HG03558 (cell line): Measurements from ENCODE around the gene ANGPTL4.
"Not testable (repeated sequence)": the region's sequence is repeated elsewhere in the genome, so short reads cannot be mapped to it uniquely, and the experiment has no call there.

Experiments
- ATAC-seq: cut with Tn5 transposase; IDR thresholded peaks from one replicate; pipeline ENCODE4 v1.9.1; 2021; ENCODE audit warnings: moderate number of reproducible peaks; ENCODE audit not compliant: unreplicated experiment; ENCODE audit errors: extremely low read depth

Gene ANGPTL4

DNA sequence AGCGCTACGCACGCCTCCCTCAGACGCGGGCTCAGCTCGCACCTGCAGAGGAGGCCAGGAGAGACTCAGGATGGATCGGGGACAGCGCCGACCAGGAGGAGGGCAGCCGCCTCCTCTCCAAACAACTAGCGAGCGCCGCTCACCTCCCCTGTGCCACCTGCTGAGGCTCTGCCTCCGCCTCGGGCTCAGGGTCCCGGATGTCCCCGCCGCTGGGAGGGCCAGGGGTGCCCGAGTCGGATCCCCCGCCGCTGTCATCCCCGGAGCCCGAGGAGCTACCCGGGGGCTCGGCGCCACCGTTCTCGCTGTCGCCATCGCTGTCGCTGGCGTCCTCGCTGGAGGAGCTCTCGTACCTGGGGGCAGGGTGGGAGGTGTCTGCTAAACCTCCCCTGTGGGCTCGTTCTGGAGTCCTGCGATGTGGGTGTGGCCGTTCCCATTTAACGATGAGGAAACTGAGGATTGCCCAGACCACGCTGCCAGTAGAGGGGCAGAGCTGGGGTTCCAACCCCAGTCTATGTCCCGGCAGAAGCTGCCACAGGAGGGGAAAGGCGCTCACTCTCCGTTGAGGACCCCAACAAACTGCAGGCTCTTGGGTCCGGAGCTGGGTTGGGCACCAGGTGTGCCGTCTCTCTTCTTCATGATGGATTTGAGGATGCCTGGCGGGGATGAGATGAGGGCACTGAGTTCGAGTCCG is 30.0 kb upstream of the ANGPTL4 start:
- no peak for ATAC-seq

DNA sequence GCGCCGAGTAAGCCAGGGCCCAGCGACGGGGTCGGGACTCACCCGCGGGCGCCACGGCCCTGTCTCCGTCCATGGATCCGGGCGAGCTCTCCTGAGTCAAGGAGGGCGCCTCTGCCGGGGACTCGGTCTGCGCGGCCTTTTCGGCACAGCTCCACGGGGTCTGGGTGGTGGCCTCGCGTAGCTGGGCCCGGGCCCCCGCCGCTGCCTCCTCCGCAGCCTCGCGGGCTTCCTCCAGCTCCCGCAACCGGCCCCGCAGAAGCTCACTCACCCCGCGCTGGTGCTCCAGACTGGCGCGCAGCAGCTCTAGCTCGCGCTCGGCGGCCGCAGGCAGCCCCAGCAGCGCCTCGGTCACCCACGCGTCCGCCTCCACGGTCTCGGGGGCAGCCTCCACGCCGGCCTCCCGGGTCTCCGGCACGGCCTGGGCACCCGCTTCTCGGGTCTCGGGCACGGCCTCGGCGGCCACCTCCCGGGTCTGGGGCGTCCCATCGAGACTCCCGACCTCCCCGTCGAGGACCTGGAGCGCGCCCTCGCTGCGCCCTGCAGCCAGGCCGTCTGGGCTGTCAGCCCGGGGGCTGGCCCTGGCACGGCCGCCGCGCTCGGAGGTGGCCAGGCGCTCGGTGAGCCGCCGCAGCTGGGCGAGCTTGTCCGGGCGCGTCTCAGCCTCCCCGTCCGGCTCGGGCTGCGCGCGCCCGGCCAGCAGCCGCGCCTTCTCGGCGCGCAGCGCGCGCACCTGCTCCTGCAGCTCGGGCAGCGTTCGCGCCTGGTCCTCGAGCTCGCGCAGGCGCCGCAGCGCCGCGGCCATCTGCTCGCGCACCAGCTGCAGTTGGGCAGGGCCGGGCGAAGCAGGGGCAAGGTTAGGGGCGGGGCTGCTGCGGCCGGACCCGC is 29.3 kb upstream of the ANGPTL4 start:
- no peak for ATAC-seq

DNA sequence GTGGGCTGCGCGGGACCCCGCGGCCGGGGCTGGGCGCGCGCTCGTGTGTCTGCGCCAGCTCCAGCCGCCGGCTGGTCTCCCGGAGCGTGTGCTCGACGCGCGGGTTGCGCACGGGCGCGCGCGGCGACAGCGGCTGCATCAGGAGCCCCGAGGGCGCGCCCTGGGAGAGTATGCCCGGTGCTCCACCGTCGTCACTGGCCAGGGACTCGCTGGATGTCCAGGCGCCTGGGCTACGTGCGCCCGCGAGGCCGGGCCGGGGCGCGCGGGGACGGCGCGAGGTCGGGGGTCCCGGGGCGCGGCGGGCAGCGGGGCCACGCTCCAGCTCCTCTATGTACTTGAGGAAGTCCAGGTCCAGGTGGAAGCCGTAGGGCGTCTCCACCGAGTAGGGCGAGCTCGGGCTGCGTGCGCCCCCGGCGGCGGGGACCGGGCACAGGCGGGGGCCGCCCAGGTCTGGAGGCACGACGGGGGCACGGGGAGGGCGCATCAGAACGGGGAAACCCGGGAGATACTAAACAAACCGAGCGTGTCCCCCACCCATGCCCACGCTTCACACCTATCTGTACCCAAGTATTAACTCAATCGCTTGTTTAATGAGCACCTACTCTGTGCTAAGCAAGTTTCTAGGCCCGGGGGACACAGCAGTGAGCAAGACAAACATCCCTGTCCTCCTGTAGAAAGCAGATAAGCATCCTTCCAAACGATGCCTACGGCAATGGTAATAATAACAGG is 28.4 kb upstream of the ANGPTL4 start:
- ATAC-seq = no peak

DNA sequence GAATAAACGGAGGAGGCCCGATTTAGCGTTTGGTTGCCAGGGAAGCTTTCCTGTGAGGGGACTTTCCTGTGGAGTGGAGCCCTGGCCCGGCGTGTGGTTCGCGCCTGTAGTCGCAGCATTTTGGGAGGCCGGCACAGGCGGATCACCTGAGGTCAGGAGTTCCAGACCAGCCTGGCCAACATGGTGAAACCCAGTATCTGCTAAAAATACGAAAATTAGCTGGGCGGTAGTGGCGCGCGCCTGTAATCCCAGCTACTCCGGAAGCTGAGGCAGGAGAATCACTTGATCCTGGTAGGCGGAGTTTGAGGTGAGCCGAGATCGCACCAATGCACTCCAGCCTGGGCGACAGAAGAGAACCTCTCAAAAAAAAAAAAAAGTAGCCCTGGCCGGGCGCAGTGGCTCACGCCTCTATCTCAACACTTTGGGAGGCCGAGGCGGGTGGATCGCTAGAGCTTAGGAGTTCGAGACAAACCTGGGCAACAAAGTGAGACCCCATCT is 27.8 kb upstream of the ANGPTL4 start:
- no peak for ATAC-seq

DNA sequence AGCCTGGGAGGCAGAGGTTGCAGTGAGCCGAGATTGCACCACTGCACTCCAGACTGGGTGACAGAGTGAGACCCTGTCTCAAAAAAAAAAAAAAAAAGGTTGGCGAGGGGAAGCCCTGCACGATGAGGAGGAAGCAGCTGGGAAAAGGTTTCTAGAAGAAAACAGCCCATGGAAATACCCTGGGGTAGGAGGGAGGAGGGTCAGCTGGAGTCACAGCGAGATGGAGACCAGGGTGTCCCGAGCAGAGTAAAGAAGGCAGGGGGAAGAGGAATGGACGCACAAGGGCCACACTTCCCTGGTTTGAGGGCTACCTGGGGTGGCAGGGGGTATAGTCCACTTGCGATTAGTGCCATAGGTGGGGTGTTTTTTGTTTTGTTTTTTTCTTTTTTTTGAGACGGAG is 27.3 kb upstream of the ANGPTL4 start:
- ATAC-seq = no peak

DNA sequence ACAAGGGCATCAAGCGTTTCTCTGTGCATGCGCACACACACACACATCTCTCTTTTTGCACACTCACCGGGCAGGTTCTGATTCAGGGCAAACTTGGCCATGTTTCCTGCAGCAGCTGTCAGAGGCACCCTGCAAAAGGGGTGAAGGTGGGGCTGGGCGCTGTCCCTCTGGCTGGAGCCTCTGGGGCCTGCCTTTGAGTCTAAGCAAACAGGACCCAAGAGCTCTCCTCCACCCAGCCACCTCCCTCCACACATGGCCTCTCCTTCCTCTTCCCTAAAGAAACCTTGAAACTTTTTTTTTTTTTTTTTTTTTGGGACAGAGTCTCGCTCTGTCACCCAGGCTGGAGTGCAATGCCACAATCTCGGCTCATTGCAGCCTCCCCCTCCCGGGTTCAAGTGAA is 26.2 kb upstream of the ANGPTL4 start:
- no peak for ATAC-seq

DNA sequence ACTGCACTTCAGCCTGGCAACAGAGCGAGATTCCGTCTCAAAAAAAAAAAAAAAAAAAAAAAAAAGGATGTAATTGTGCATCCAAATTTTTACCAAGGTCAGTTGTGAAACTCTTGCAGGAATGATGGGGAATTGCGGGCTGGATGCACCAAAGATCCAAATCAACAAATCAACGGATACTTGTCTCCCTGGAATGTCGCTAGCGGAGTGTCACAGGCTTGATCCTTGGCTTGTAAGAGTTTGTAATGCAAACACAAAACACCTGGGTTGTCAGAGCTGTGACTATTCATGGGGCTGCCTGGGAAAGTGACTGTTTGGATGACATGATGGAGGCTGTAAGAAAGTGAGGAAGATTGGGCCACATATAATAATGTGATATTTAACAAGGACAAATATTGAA is 25.1 kb upstream of the ANGPTL4 start:
- ATAC-seq = no peak

DNA sequence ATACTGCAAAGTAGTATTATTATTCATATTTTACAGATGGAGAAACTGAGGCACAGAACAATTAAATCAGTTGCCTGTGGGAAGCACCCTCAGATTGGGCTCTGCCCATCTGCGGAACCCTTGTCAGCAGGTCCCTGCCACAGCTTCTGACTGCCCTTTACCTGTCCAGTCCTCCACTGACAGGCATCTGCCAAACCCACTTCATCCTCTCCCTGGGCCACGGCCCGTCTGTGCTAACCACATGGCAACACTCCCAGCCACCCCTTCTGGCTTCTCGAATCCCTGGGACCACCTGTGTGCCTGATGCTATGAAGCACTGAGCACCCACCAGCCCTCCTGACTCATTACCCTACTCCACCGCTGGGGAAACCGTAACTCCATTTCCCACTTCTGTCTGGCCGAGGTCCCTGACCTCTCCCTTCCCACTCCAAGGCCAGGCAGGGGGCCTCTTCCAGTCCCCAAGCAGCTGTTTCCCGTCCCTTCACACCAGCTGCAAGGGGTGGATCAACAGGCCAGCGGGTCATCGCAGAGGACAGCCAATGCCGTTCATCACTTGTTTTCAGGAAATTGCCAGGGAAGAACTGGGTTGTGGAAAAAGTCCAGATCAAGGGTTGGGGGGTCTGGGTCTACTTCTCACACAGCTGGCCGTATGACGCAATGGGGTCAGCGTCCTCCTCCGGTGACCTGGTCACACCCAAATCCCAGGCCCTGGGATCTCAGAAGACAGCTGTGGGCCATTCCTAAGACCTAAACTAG is 23.4 kb upstream of the ANGPTL4 start:
- ATAC-seq = no peak

DNA sequence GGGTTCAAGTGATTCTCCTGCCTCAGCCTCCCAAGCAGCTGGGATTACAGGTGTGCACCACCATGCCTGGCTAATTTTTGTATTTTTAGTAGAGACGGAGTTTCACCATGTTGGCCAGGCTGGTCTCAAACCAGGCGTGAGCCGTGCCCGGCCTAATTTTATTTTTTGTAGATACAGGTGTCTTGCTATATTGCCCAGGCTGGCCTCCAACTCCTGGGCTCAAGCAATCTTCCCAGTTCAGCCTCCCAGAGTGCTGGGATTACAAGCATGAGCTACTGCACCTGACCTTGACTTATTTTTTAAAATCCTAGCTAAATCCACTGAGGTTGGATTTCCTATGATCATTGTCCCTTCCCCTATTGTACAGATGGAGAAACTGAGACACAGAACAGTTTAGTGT is 22.5 kb upstream of the ANGPTL4 start:
- ATAC-seq = not testable (repeated sequence)

DNA sequence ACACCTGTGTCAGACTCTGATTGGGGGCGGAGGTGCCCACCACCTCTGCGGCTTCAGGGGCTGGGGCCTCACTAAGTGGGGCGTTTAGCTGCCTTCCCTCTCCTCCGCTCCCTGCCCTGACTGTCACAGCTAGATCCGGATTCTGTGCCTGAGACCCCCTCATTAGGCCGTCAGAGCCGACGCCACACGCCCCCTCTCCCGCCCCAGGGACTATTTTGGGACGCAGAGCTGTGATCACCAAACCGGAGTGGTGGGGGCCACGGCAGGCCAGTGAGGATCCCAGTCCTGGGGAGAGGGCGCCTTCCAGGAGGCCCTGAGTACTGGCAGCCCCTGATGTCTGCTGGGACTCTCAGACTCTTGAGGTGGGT is 21.7 kb upstream of the ANGPTL4 start:
- ATAC-seq = no peak

DNA sequence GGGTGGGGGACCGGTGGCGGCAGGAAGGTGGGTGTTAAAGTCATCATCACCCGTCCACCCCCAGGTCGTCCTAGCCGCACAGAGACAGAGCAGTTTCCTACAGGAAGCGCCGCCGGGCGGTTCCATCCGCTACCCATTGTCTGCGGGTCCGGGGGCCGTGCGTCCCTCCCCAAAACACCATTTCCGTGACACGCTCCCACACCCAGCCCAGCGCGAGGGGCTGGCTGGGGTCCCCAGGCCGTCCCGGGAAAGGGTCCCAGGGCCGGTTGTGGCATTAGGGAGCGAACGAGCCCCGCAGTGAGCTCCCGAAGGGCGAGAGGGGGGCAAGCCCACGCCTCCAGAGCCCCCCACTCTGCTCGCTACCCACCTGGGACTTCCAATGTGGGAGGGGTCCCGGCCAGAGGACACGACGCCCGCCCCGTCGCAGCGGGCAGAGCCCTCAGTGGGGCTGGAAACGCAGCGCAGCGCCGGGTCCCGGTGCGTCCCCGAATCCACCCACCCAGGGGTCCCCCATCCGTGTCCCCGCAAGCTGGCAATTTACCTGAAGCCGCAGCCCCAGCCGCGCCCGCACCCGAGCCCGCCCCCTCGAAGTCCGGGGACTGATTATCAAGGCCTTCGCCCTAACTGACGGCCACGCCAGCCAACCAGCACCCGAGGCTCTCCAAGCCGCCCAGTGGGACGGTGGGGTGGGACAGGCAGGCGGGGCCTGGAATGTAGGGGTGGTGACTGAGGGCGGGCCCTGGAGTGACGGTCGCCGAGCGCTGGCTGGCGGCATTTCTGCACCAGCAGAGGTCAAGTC is 21.1 kb upstream of the ANGPTL4 start, which contains the start of gene KANK3:
KANK3 (minus strand) TSS at position 579 of the 799 bp plus-strand sequence. CDS start 5,434 bp downstream, outside the sequence.
- peak; percentile 82 for ATAC-seq

DNA sequence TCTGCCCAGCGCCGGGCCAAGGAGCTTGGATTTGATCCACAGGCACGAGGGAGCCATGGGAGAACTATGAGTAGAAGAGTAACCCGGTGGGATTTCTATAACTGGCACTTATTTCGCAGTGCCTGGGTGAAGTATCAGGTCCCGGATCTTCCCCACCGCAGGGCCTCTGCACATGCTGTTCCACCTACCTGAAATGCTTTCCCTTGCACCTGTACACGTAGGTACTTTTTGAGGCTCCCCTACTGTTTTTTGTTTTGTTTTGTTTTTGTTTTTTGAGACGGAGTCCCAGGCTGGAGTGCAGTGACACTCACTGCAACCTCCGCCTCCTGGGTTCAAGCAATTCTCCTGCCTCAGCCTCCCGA is 20.5 kb upstream of the ANGPTL4 start:
- ATAC-seq = no peak

DNA sequence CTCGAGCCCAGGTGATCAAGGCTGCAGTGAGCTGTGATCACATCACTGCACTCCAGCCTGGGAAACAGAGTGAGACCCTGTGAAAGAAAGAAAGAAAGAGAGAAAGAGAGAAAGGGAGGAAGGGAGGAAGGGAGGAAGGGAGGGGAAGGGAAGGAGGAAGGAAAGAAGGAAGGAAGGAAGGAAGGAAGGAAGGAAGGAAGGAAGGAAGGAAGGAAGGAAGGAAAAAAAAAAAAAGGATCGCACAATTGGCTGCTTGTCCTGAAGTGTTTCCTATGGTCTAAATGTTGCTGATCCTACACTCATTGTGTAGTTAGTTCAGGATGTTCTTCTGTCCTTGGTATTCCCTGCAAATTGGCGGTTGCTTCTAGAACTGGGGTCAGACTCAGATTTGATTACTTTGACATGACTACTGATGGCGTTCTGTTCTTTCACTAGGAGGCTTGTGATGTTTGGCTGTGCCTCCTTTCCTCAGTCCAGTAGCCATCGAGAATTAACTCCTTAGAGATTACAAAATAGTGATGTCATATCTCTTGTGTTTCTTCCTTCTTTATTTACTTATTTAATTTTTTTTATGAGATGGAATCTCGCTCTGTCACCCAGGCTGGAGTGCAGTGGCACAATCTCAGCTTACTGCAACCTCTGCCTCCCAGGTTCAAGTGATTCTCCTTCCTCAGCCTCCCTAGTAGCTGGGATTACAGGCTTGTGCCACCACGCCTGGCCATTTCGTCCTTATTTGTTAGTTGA is 14.2 kb upstream of the ANGPTL4 start:
- ATAC-seq = not testable (repeated sequence)

DNA sequence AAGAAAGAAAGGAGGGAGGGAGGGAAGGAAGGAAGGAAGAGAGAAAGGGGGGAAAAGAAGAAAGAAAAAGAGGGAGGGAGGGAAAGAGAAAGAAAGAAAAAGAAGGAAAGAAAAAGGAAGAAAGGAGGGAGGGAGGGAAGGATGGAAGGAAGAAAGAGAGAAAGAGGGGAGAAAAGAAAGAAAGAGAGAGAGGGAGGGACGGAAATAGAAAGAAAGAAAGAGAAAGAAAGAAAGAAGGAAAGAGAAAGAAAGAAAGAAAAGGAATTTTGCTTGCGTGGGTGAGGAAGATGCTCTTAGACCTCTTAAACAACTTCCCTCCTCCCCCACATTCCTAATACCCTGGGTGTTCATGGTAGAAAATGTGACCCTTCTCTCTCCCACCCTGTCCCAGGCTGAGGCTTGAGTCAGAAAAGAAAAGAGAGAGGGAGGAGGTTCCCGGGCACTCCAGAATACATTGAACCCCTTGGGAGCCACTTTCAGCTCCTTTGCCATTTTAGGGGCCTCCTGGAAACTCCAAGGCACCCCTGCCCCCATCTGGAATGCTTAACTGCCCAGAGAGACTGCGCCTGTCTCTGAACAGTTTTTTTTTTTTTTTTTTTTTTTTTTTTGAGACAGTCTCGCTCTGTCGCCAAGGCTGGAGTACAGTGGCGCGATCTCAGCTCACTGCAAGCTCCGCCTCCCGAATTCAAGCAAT is 11.7 kb upstream of the ANGPTL4 start:
- no peak for ATAC-seq

DNA sequence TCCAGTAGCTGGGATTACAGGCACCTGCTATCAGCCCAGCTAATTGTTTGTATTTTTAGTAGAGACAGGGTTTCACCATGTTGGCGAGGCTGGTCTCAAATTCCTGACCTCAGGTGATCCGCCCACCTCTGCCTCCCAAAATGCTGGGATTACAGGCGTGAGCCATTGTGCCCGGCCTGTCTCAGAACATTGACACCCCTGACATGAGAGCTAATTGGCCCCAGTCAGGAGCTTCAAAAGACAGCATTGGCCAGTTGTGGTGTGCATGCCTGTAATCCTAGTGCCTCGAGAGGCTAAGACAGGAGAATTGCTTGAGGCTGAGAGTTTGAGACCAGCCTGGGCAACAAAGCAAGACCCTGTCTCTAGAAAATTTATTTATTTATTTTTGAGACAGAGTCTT is 11.1 kb upstream of the ANGPTL4 start:
- ATAC-seq = not testable (repeated sequence)

DNA sequence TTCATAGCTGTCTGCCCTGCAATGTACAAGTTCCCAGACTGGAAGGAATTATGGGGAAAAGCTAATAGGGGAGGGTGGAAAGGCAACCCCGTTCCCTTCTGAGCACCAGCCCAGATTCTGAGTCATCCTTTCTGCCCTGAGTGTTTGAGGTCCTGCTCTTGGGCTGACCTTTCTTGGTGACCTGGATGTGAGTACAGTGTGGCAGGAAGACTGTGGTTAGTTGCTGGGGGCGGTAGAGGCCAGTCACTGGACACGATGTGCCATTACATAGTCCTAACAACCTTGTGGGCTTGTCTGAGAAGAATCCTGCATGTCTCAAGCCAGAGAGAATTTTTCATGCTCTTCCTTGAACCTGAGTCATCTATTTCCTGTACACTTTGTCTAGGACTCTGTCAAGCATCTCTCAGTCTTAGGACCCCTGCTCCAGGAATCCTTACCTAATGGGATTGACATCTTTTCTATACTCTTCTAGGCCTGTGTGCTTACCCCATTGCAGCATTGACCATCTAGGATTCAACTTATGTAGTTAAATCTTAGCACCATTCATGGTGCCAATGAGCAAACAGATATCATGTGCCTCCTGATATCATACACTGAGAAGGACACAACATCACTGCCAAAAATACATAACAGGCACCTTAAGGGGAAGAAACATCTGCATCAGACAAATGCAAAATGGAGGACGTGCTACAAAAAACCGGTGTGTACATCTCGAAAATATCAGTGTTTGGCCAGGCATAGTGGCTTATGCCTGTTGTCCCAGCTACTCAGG is 8.1 kb upstream of the ANGPTL4 start:
- ATAC-seq = no peak

DNA sequence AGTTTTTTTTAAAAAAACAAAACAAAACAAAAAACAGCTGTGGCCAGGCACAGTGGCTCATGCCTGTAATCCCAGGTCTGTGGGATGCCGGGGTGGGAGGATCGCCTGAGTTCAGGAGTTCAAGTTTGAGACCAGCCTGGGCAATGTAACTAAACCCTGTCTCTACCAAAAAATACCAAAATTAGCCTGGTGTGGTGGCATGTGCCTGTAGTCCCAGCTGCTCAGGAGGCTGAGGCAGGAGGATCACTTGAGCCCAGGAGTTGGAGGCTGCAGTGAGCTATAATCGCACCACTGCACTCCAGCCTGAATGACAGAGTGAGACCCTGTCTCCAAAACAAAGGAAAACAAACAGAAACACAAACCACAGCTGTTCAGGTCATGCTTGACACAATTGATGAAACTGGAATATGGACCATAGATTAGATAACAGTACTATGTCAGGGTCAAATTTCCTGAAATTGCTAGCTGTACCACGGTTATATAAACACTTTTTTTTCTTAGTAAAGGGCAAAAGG is 6.9 kb upstream of the ANGPTL4 start:
- ATAC-seq = no peak
